DND-41 (cell line): Measurements from ENCODE around the gene ZNF217.

ENCODE experiments used
- ATAC-seq: fragments of 200-7000 bp; cut with Tn5 transposase; 3 replicates; pipeline ENCODE4 v1.9.1; 2021; ENCODE audit warnings: low read depth; ENCODE audit not compliant: insufficient read depth
- DNase-seq: peaks from one replicate; pipeline ENCODE4 v3.0.0-alpha.2; 2020
- H2AFZ ChIP-seq: 2 replicates; pipeline ENCODE4 v1.6.0; 2012; ENCODE audit warnings: low read depth, low read length
- H3K27ac ChIP-seq: 2 replicates; pipeline ENCODE4 v1.5.1; 2012; ENCODE audit warnings: low read length, inconsistent platforms
- H3K27me3 ChIP-seq: fragments of 200-600 bp; sonication (generic); 2 replicates; pipeline ENCODE4 v1.6.0; 2012; ENCODE audit warnings: low read length, mild to moderate bottlenecking, inconsistent platforms; ENCODE audit not compliant: insufficient read depth, poor library complexity
- H3K36me3 ChIP-seq: 2 replicates; pipeline ENCODE4 v1.5.1; 2012; ENCODE audit warnings: low read length, inconsistent platforms; ENCODE audit not compliant: insufficient read depth
- H3K4me1 ChIP-seq: 2 replicates; pipeline ENCODE4 v1.5.1; 2012; ENCODE audit warnings: mild to moderate bottlenecking, low read length; ENCODE audit not compliant: insufficient read depth
- H3K4me2 ChIP-seq: 2 replicates; pipeline ENCODE4 v1.6.0; 2012; ENCODE audit warnings: mild to moderate bottlenecking, moderate library complexity, low read length, inconsistent platforms; ENCODE audit not compliant: insufficient read depth
- H3K4me3 ChIP-seq, 2 experiments: fragments of 200-600 bp in 1 of 2; shearing (Covaris generic) in 1 of 2; 2 replicates each; pipeline ENCODE4 v1.5.1; 2012 to 2016; ENCODE audit warnings: inconsistent platforms in 2 of 2, low read length in 2 of 2, mild to moderate bottlenecking in 2 of 2, low read depth in 1 of 2, moderate library complexity in 1 of 2
- H3K79me2 ChIP-seq: 2 replicates; pipeline ENCODE4 v1.6.0; 2012; ENCODE audit warnings: low read length, inconsistent platforms; ENCODE audit not compliant: insufficient read depth
- H3K9ac ChIP-seq: 2 replicates; pipeline ENCODE4 v1.6.0; 2012; ENCODE audit warnings: low read depth, mild to moderate bottlenecking, inconsistent platforms, low read length, moderate library complexity
- H3K9me3 ChIP-seq: 2 replicates; pipeline ENCODE4 v1.5.1; 2012; ENCODE audit warnings: low read length, moderate library complexity, mild to moderate bottlenecking, inconsistent platforms; ENCODE audit not compliant: insufficient read depth, severe bottlenecking
- H4K20me1 ChIP-seq: 2 replicates; pipeline ENCODE4 v1.6.0; 2012; ENCODE audit warnings: low read length; ENCODE audit not compliant: insufficient read depth
- EZH2 ChIP-seq: IDR thresholded peaks from 3 replicates; pipeline ENCODE4 v1.6.1; 2012; ENCODE audit warnings: borderline replicate concordance, low read depth, mild to moderate bottlenecking, moderate library complexity, low read length, inconsistent platforms; ENCODE audit not compliant: severe bottlenecking
- TF ChIP-seq, protein P1 (sequence below): IDR thresholded peaks from 2 replicates; pipeline ENCODE4 v1.5.1; 2012; ENCODE audit warnings: borderline replicate concordance, low read length, moderate library complexity, mild to moderate bottlenecking; ENCODE audit not compliant: poor library complexity, severe bottlenecking; ENCODE audit errors: extremely low read depth

ZNF217 gene

GRCh38 chr20:53599044-53599362, 5.4 kb upstream of the ZNF217 start:
- H3K4me1 ChIP-seq = peaks cover 13% of the 10 kb centered on the region
- H3K27ac ChIP-seq = no peak overlapping the region
- no peak overlapping the region for H3K9ac ChIP-seq
- H4K20me1 ChIP-seq = no peaks in the 10 kb centered on the region
- H3K4me3 ChIP-seq = no peak overlapping the region
- no peak overlapping the region for H3K4me2 ChIP-seq
- ATAC-seq (no peak), DNase-seq (no peak)
- no peaks in the 10 kb centered on the region for H3K36me3 ChIP-seq
- no peaks in the 10 kb centered on the region for H3K27me3 ChIP-seq
- TF ChIP-seq EZH2 = no peak
- TF ChIP-seq, protein P1, sequence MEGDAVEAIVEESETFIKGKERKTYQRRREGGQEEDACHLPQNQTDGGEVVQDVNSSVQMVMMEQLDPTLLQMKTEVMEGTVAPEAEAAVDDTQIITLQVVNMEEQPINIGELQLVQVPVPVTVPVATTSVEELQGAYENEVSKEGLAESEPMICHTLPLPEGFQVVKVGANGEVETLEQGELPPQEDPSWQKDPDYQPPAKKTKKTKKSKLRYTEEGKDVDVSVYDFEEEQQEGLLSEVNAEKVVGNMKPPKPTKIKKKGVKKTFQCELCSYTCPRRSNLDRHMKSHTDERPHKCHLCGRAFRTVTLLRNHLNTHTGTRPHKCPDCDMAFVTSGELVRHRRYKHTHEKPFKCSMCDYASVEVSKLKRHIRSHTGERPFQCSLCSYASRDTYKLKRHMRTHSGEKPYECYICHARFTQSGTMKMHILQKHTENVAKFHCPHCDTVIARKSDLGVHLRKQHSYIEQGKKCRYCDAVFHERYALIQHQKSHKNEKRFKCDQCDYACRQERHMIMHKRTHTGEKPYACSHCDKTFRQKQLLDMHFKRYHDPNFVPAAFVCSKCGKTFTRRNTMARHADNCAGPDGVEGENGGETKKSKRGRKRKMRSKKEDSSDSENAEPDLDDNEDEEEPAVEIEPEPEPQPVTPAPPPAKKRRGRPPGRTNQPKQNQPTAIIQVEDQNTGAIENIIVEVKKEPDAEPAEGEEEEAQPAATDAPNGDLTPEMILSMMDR = no peak
- no peak overlapping the region for H2AFZ ChIP-seq
- H3K9me3 ChIP-seq = no peaks in the 10 kb centered on the region
- peaks cover 9% of the 10 kb centered on the region for H3K79me2 ChIP-seq

- DNase-seq (peak; percentile 4), ATAC-seq (no peak)
- Histone ChIP-seq H3K27me3 (no peaks in the 10 kb centered on the region), H4K20me1 (no peaks in the 10 kb centered on the region), H2AFZ (no peak overlapping the region), H3K9me3 (no peaks in the 10 kb centered on the region), H3K79me2 (peaks cover 11% of the 10 kb centered on the region), H3K9ac (no peak overlapping the region), H3K27ac (no peak overlapping the region), H3K4me1 (peaks cover 13% of the 10 kb centered on the region), H3K4me3 (no peak overlapping the region), H3K36me3 (no peaks in the 10 kb centered on the region; the same call in 1 of the 2 replicates), H3K4me2 (no peak overlapping the region)
- no peak for TF ChIP-seq EZH2
- TF ChIP-seq, protein P1 = no peak
Observed at GRCh38 chr20:53598140-53599043, 4.8 kb upstream of the ZNF217 start.

DNA sequence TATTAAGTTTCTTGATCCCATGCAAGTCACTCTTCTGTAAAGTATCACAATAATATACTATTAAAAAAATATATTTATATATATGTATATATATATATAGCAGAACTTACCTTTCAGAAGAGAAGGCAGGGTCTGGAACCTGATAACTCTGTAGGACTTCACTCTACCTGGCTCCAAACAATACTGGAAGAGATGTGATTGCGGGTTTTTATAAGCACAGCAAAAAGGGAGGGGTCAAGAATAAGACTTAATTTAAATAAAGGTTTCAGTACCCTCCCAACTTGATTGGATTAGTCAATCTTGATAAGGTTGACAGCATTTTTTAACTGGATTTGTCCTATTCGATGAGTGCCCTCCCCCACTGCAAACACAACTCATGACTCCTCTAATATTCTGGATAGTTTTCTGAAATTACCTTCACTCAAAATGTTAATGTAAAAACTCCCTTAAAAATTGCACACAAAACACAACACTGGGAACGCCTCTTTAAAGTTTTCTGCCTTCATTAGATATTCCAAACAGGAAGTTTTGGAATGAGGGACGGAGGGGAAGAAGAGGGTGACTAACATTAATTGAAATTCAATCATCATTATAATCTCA, 4.0 kb upstream of the ZNF217 start:
- Histone ChIP-seq H3K4me1 (peaks cover 13% of the 10 kb centered on the region), H3K27me3 (no peaks in the 10 kb centered on the region), H4K20me1 (no peaks in the 10 kb centered on the region), H3K4me2 (no peak overlapping the region), H3K9me3 (no peaks in the 10 kb centered on the region), H3K9ac (no peak overlapping the region), H3K27ac (no peak overlapping the region), H3K79me2 (peaks cover 19% of the 10 kb centered on the region), H2AFZ (no peak overlapping the region), H3K36me3 (no peaks in the 10 kb centered on the region; the same call in 1 of the 2 replicates), H3K4me3 (no peak overlapping the region)
- ATAC-seq = no peak
- DNase-seq = no peak
- TF ChIP-seq, protein P1 = no peak
- TF ChIP-seq EZH2 = no peak
